ENCODE data around the gene NRG3. TPM values are rescaled to one million over a fixed set of nuclear protein-coding genes. Genes with fewer than 3 reads are reported as not detected.
"Not testable (repeated sequence)": the region's sequence is repeated elsewhere in the genome, so short reads cannot be mapped to it uniquely, and the experiment has no call there.

Gene NRG3
- total RNA-seq, 1 donor from 2014 or later: 2.3 TPM

GRCh38 chr10:82982110-82982608 lies 1107.2 kb downstream of the NRG3 start:
- H3K36me3 ChIP-seq: no peaks in the 10 kb centered on the region
- no peaks in the 10 kb centered on the region for H3K27me3 ChIP-seq
- intact Hi-C loops (cut with DNase I): no loop called here
- no peak overlapping the region for H3K27ac ChIP-seq
- H3K9me3 ChIP-seq: no peaks in the 10 kb centered on the region
- no peak for ATAC-seq
- DNase-seq: no peak
- TF ChIP-seq CTCF (IDR thresholded peaks at IDR 0.05): no peak
- no peak overlapping the region for H3K4me3 ChIP-seq
- H3K4me1 ChIP-seq: no peaks in the 10 kb centered on the region

- H3K4me3 ChIP-seq: no peak overlapping the region
- no peaks in the 10 kb centered on the region for H3K36me3 ChIP-seq
- H3K27me3 ChIP-seq: no peaks in the 10 kb centered on the region
- H3K4me1 ChIP-seq: no peaks in the 10 kb centered on the region
- H3K9me3 ChIP-seq: no peaks in the 10 kb centered on the region
- ATAC-seq (no peak), DNase-seq (no peak)
- intact Hi-C loops (cut with DNase I): no loop called here
- no peak overlapping the region for H3K27ac ChIP-seq
- no peak for TF ChIP-seq CTCF (IDR thresholded peaks at IDR 0.05)
Observed at GRCh38 chr10:82986216-82986615, 1111.2 kb downstream of the NRG3 start.

- ATAC-seq; DNase-seq; H3K4me3 ChIP-seq; H3K36me3 ChIP-seq; H3K4me1 ChIP-seq; H3K27me3 ChIP-seq; H3K27ac ChIP-seq; intact Hi-C loops (cut with DNase I); H3K9me3 ChIP-seq: not testable (repeated sequence)
Observed at GRCh38 chr10:83006479-83006878, 1131.5 kb downstream of the NRG3 start.

DNA sequence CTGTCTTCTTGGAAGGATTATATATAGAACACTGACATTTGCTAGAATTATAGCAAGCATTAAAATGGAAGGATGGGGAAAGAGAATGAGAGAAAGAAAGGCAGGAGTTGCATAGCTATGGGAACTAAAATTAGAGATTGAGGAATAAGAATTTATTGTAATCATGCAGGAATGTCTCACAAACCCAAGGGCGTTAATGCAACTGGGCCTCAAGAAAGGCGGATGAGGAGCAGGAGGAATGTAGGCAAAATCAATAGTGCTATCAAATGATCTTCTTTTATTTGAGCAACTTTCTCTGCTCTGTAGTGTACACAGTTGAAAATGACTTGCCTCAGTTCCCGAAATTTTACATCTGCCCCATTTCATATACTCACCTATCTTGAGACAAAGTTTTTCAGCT lies 1132.5 kb downstream of the NRG3 start:
- Histone ChIP-seq H3K36me3 (no peaks in the 10 kb centered on the region), H3K4me3 (no peak overlapping the region), H3K4me1 (no peaks in the 10 kb centered on the region), H3K27ac (no peak overlapping the region), H3K27me3 (no peaks in the 10 kb centered on the region), H3K9me3 (no peaks in the 10 kb centered on the region)
- ATAC-seq: no peak
- intact Hi-C loops (cut with DNase I): no loop called here
- no peak for TF ChIP-seq CTCF (IDR thresholded peaks at IDR 0.05)
- DNase-seq: no peak

DNA sequence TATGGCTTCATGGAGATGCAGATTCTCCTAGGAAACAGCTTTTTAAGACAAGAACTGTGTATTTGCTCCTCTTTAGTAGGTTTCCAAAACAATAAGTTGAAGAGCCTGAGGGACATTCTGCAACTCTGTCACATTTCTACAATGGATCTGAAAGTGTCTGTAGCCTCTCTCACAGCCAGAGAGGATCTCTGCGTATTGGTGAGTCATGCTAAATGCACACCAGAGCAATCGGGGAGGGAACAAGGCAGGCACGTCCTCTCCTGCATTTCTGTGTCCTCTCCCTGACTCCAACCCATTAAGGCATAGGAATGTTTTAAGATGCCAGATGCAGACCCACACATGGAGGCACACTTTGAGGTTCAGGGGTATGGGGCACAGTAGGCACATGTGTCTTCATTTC lies 1137.9 kb downstream of the NRG3 start:
- intact Hi-C loops (cut with DNase I): no loop called here
- H3K27ac ChIP-seq: no peak overlapping the region
- no peak for ATAC-seq
- H3K9me3 ChIP-seq: no peaks in the 10 kb centered on the region
- no peaks in the 10 kb centered on the region for H3K36me3 ChIP-seq
- no peak for DNase-seq
- TF ChIP-seq CTCF (IDR thresholded peaks at IDR 0.05): no peak
- H3K27me3 ChIP-seq: no peaks in the 10 kb centered on the region
- no peak overlapping the region for H3K4me3 ChIP-seq
- no peaks in the 10 kb centered on the region for H3K4me1 ChIP-seq

- DNase-seq: no peak
- Histone ChIP-seq H3K4me1 (no peaks in the 10 kb centered on the region), H3K36me3 (no peaks in the 10 kb centered on the region), H3K27ac (no peak overlapping the region), H3K9me3 (peaks cover 5% of the 10 kb centered on the region), H3K4me3 (no peak overlapping the region), H3K27me3 (no peaks in the 10 kb centered on the region)
- intact Hi-C loops (cut with DNase I): no loop called here
- no peak for ATAC-seq
- TF ChIP-seq CTCF (IDR thresholded peaks at IDR 0.05): no peak
Observed at GRCh38 chr10:83017076-83017867, 1142.3 kb downstream of the NRG3 start.

Measured in upper lobe of right lung (tissue), 1 donor.